Gastroesophageal sphincter (tissue), 4 donors: ENCODE results near the gene FCHSD1. TPM values are rescaled to one million over a fixed set of nuclear protein-coding genes. Genes with fewer than 3 reads are reported as not detected.

Source experiments
- ATAC-seq: fragments of 150-250 bp; one replicate; pipeline ENCODE4 v1.9.1; 2016; ENCODE audit warnings: mild to moderate bottlenecking, moderate library complexity
- H3K27ac ChIP-seq, 4 donors: fragments of 200-600 bp; sonication (generic) in 3 of 4; 1 replicate in 3 of 4; 2 replicates in 1 of 4; pipeline ENCODE4 v1.5.1; 2016 to 2019
- H3K27me3 ChIP-seq: fragments of 200-600 bp; sonication (generic); one replicate; pipeline ENCODE4 v1.5.1; 2019
- H3K36me3 ChIP-seq, 2 donors: fragments of 200-600 bp; sonication (generic); one replicate each; pipeline ENCODE4 v1.5.1; 2019; ENCODE audit warnings: control low read depth in 1 of 2
- H3K4me1 ChIP-seq, 3 donors: fragments of 200-600 bp; sonication (generic); 1 replicate in 2 of 3; 2 replicates in 1 of 3; pipeline ENCODE4 v1.5.1; 2016 to 2019; ENCODE audit warnings: control low read depth in 2 of 3
- H3K4me3 ChIP-seq, 2 donors: fragments of 200-600 bp; sonication (generic); one replicate each; pipeline ENCODE4 v1.5.1; 2019; ENCODE audit warnings: mild to moderate bottlenecking in 1 of 2, moderate library complexity in 1 of 2
- H3K9me3 ChIP-seq, 3 donors: fragments of 200-600 bp; sonication (generic); one replicate each; pipeline ENCODE4 v1.5.1; 2017 to 2019; ENCODE audit warnings: control low read depth in 2 of 3
- CTCF ChIP-seq, 4 experiments: fragments of 200-600 bp in 2 of 4; fragments of 450-650 bp in 2 of 4; sonication (generic) in 1 of 4; IDR thresholded peaks; one replicate each; pipeline ENCODE4 v1.5.1; 2017 to 2019; ENCODE audit warnings: antibody characterized with exemption in 4 of 4, mild to moderate bottlenecking in 2 of 4, moderate library complexity in 2 of 4
- EP300 ChIP-seq: sonication (generic); formaldehyde crosslinking; IDR thresholded peaks from one replicate; pipeline ENCODE4 v1.6.1; 2017; ENCODE audit warnings: antibody characterized with exemption, mild to moderate bottlenecking
- POLR2A ChIP-seq, 2 donors: fragments of 450-650 bp; IDR thresholded peaks; one replicate each; pipeline ENCODE4 v1.6.1; 2017; ENCODE audit warnings: antibody characterized with exemption in 2 of 2, mild to moderate bottlenecking in 2 of 2, moderate library complexity in 1 of 2
- POLR2AphosphoS5 ChIP-seq: sonication (generic); formaldehyde crosslinking; IDR thresholded peaks from one replicate; pipeline ENCODE4 v1.6.1; 2017; ENCODE audit warnings: antibody characterized with exemption
- WGBS, 2 donors: methylation state at CpG; one replicate each; pipeline ENCODE4 v1.1.5; 2018; ENCODE audit warnings: low coverage in 1 of 2; 5-methylcytosine and 5-hydroxymethylcytosine counted together
- total RNA-seq, 4 donors: library from RNA; depleted of rRNA; stranded (reverse); fragments of >200 nt; gene quantifications; one replicate each; pipeline ENCODE4 v1.1.0, GENCODE V29; 2016

Gene FCHSD1
- total RNA-seq, 4 donors from 2014 or later: 8.2 to 14.8 (median 13.3) TPM

- H3K9me3 ChIP-seq: no peaks in the 10 kb centered on the region
- H3K27ac ChIP-seq: no peak overlapping the region
- no peaks in the 10 kb centered on the region for H3K36me3 ChIP-seq
- peaks cover 0 to 37% (median 9%) of the 10 kb centered on the region in 3 donors for H3K4me1 ChIP-seq
- no peak for ATAC-seq
- no peak overlapping the region for H3K4me3 ChIP-seq
- no peaks in the 10 kb centered on the region for H3K27me3 ChIP-seq
- 93 to 96% methylated on average over 3 of the region's 3 CpGs for WGBS, 2 donors
- no peak for TF ChIP-seq EP300
- TF ChIP-seq POLR2A (IDR thresholded peaks at IDR 0.05): no peak
- no peak for TF ChIP-seq POLR2AphosphoS5
Measured at GRCh38 chr5:141609044-141609443, 42.2 kb downstream of the FCHSD1 start.

- Histone ChIP-seq H3K36me3 (no peaks in the 10 kb centered on the region), H3K9me3 (no peaks in the 10 kb centered on the region), H3K27me3 (no peaks in the 10 kb centered on the region), H3K4me3 (no peak overlapping the region), H3K4me1 (peaks cover 0 to 37% (median 12%) of the 10 kb centered on the region in 3 donors), H3K27ac (no peak overlapping the region)
- no peak for ATAC-seq
- WGBS, 2 donors: 57 to 75% methylated on average over 1 of the region's 1 CpG
- TF ChIP-seq CTCF (IDR thresholded peaks at IDR 0.05): no peak
- TF ChIP-seq POLR2AphosphoS5: no peak
- no peak for TF ChIP-seq EP300
- no peak for TF ChIP-seq POLR2A (IDR thresholded peaks at IDR 0.05)
Measured at GRCh38 chr5:141608557-141608956, 42.7 kb downstream of the FCHSD1 start.

DNA sequence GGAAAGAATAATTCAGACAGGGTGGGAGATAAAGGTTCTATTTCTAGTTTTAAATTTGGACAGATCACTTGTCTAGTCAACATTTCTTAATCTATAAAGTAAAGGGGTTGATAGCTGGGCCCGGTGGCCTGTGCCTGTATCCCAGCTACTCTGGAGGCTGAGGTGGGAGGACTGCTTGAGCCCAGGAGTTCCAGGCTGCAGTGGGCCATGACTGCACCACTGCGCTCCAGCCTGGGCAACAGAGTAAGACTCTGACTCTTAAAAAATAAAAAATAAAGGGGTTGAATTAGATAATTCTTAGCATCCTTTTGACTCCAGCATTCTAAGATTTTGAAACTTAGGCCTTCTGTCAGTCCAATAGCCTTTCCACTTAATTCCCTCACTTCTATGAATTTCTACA, 43.2 kb downstream of the FCHSD1 start:
- Histone ChIP-seq H3K27me3 (no peaks in the 10 kb centered on the region), H3K4me1 (peaks cover 0 to 33% (median 13%) of the 10 kb centered on the region in 3 donors), H3K36me3 (no peaks in the 10 kb centered on the region), H3K27ac (no peak overlapping the region), H3K4me3 (no peak overlapping the region), H3K9me3 (no peaks in the 10 kb centered on the region)
- WGBS, 2 donors: 67 to 84% methylated on average over 2 of the region's 2 CpGs
- TF ChIP-seq POLR2AphosphoS5: no peak
- no peak for TF ChIP-seq EP300
- no peak for TF ChIP-seq CTCF (IDR thresholded peaks at IDR 0.05)
- TF ChIP-seq POLR2A (IDR thresholded peaks at IDR 0.05): no peak
- ATAC-seq: no peak

DNA sequence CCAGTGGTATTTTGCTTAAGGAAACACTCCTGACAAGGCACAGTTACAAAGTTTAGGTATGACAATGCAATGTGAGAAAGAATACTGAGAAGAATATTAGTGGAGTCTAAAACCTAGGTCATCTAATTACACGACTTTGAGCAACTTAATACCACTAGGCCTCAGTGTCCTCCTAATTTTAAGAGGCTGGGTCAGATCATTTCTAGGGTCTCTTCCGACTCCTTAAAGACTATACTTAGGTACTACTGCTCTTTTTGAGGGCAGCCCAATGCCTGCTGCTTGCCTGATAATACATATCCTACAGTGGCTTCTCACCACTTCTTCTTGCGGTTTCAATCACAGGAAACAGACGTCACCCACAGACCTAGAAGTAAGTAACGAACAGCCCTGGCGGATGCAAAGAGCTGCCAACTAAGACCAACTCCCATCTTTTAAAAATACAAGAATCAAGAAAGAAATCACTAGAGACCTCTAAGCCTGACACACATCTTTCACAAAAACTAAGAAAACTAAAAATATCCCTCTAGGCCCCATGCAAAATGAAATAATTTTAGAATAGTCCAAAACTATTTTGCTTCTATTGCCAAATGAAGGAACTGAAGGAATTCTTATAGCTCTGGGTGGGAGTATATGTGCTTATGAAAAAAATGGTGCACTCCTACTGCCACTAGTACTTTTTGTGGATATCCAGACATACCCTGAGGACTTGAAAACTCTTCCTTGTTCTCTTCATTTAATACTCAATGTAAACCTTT, 45.5 kb downstream of the FCHSD1 start:
- WGBS, 2 donors: 54 to 55% methylated on average over 6 of the region's 6 CpGs
- no peak overlapping the region for H3K4me3 ChIP-seq
- no peaks in the 10 kb centered on the region for H3K36me3 ChIP-seq
- no peak for ATAC-seq
- peak overlapping the region in 3 of 4 donors; percentile 12 to 63 (median 49) for H3K27ac ChIP-seq
- H3K9me3 ChIP-seq: no peaks in the 10 kb centered on the region
- no peaks in the 10 kb centered on the region for H3K27me3 ChIP-seq
- no peak for TF ChIP-seq EP300
- no peak for TF ChIP-seq CTCF (IDR thresholded peaks at IDR 0.05)
- TF ChIP-seq POLR2A (IDR thresholded peaks at IDR 0.05): no peak
- peaks cover 0 to 31% (median 13%) of the 10 kb centered on the region in 3 donors for H3K4me1 ChIP-seq

GRCh38 chr5:141603923-141604717, 47.1 kb downstream of the FCHSD1 start:
- Histone ChIP-seq H3K36me3 (no peaks in the 10 kb centered on the region), H3K27ac (peak overlapping the region; percentile 47 to 64 (median 56)), H3K27me3 (no peaks in the 10 kb centered on the region), H3K4me1 (peaks cover 0 to 34% (median 13%) of the 10 kb centered on the region in 3 donors), H3K9me3 (no peaks in the 10 kb centered on the region), H3K4me3 (no peak overlapping the region)
- peak; percentile 96 for ATAC-seq
- TF ChIP-seq CTCF (IDR thresholded peaks at IDR 0.05) (no peak), POLR2AphosphoS5 (peak; percentile 15)
- 44 to 46% methylated on average over 4 to 6 of the region's 6 CpGs for WGBS, 2 donors
